ENCODE measurements around the gene TRIM3.

GRCh38 chr11:6469599-6469998 lies 4.1 kb downstream of the TRIM3 start:
- TF ChIP-seq PATZ1 (CRISPR knock-in tag; IDR thresholded peaks at IDR 0.05; ENCODE audit: borderline replicate concordance) (no peak), ZFP30 (CRISPR knock-in tag; IDR thresholded peaks at IDR 0.05) (no peak), GLIS3 (CRISPR knock-in tag; IDR thresholded peaks at IDR 0.05) (no peak), ARNTL (CRISPR knock-in tag; IDR thresholded peaks at IDR 0.05; ENCODE audit: borderline replicate concordance, low read depth) (no peak), PPARA (CRISPR knock-in tag; IDR thresholded peaks at IDR 0.05; ENCODE audit: borderline replicate concordance) (no peak), CSRNP3 (CRISPR knock-in tag; IDR thresholded peaks at IDR 0.05) (no peak), CREB5 (CRISPR knock-in tag; IDR thresholded peaks at IDR 0.05; ENCODE audit: low read depth) (no peak), ZNF8 (CRISPR knock-in tag; IDR thresholded peaks at IDR 0.05) (no peak), BACH2 (CRISPR knock-in tag; IDR thresholded peaks at IDR 0.05; ENCODE audit: borderline replicate concordance) (no peak)

Measured in SK-N-SH treated with all-trans-retinoic acid at 6 μM for 48 hours (cell line).